ENCODE measurements around the gene MACROH2A1. TPM values are rescaled to one million over a fixed set of nuclear protein-coding genes. Genes with fewer than 3 reads are reported as not detected.

MACROH2A1 gene
- total and polyA plus RNA-seq, 10 of the 15 experiments (the other 5 are each of a cell fraction or from before 2014, with no cell fraction given) = 45.7 to 230 (median 196) TPM

- ChIA-PET RAD21 (ENCODE audit: unreplicated experiment) (no interaction called here), POLR2A (no interaction called here), CTCF (interaction anchor here (1.5 kb wide), 1 partner anchor 22 kb away, joined by 3 read pairs; no protein-coding TSS in a partner anchor), SMC1A (ENCODE audit: uncharacterized antibody, unreplicated experiment) (no interaction called here)
- FAIRE-seq (no peak), DNase-seq (ENCODE audit: low read depth, low spot score) (no peak), ATAC-seq (no peak)
- Histone ChIP-seq H4K20me1 (ENCODE audit: control insufficient read depth, insufficient read depth) (no peaks in the 10 kb centered on the region; the same call in none of the 2 replicates), H3K27me3 (replicated peaks in 1 of 2; ENCODE audit: control insufficient read depth in 2 of 2, insufficient read depth in 2 of 2, low read length in 1 of 2) (no peaks in the 10 kb centered on the region), H3K36me3 (ENCODE audit: control insufficient read depth in 2 of 2, insufficient read depth in 2 of 2, low read length in 1 of 2) (peaks cover 33 to 45% of the 10 kb centered on the region in 2 experiments), H2AFZ (ENCODE audit: control insufficient read depth, low read depth, low read length) (no peak overlapping the region), H3K79me2 (ENCODE audit: control insufficient read depth, insufficient read depth, low read length) (peaks cover 13% of the 10 kb centered on the region), H3K9ac (ENCODE audit: control insufficient read depth, insufficient read depth, low read length) (no peak overlapping the region), H3K4me3 (no peak overlapping the region), H3K4me1 (ENCODE audit: control insufficient read depth, insufficient read depth, low read length) (no peaks in the 10 kb centered on the region), H3K27ac (ENCODE audit: control insufficient read depth, insufficient read depth) (no peak overlapping the region), H3K4me2 (ENCODE audit: control insufficient read depth, insufficient read depth) (no peak overlapping the region), H3K9me3 (replicated peaks; ENCODE audit: control insufficient read depth, insufficient read depth, low read length) (no peaks in the 10 kb centered on the region)
- in situ Hi-C loops (cut with MboI) = no loop called here
- WGBS (ENCODE audit: insufficient coverage, insufficient replicate concordance, low lambda C conversion rate, missing lambda C conversion rate) = 100% methylated on average over 3 of the region's 3 CpGs
- BruUV-seq (replicated peaks) = no TSS peak
- TF ChIP-seq E4F1 (IDR thresholded peaks at IDR 0.05; ENCODE audit: borderline replicate concordance, partially characterized antibody) (no peak), SKIL (IDR thresholded peaks at IDR 0.05; ENCODE audit: low read depth, poor library complexity, severe bottlenecking) (no peak), NRF1 (conservative IDR thresholded peaks at IDR 0.05; ENCODE audit: low read depth, low read length) (no peak), ZNF207 (IDR thresholded peaks at IDR 0.05; ENCODE audit: borderline replicate concordance) (no peak), ZSCAN29 (IDR thresholded peaks at IDR 0.05) (no peak), SP1 (IDR thresholded peaks at IDR 0.05; ENCODE audit: low read depth, low read length) (no peak), HSF1 (IDR thresholded peaks at IDR 0.05; ENCODE audit: low read depth, low read length) (no peak), PKNOX1 (IDR thresholded peaks at IDR 0.05) (no peak), PRDM15 (CRISPR knock-in tag; IDR thresholded peaks at IDR 0.05) (no peak), E2F4 (IDR thresholded peaks at IDR 0.05; ENCODE audit: low read depth, low read length) (no peak), STAT1 (conservative IDR thresholded peaks at IDR 0.05) (no peak), POLR2A (IDR thresholded peaks at IDR 0.05; ENCODE audit: low read depth, low read length) (no peak)
- intact Hi-C loops (cut with micrococcal nuclease; ENCODE audit: unreplicated experiment) = no loop called here
These were observed 12.9 kb downstream of the MACROH2A1 start for GRCh38 chr5:135386096-135386495.
